K562 (cell line): ENCODE measurements around the gene ODAD2.

Experiments used
- ATF3 ChIP-seq, 2 experiments: fragments of 450-650 bp in 1 of 2; sonication (generic) in 1 of 2; formaldehyde crosslinking in 1 of 2; IDR thresholded peaks in 1 of 2; conservative IDR thresholded peaks in 1 of 2; 2 replicates each; pipeline versions ENCODE4 v1.6.1 to v1.8.1; 2016 to 2023; ENCODE audit warnings: mild to moderate bottlenecking in 2 of 2, moderate library complexity in 2 of 2, inconsistent platforms in 1 of 2, missing genetic modification reagents in 1 of 2
- CBFB ChIP-seq: sonication (generic); formaldehyde crosslinking; IDR thresholded peaks from 2 replicates; pipeline ENCODE4 v1.4.0; 2020; ENCODE audit warnings: mild to moderate bottlenecking, missing genetic modification reagents
- THAP12 ChIP-seq: fragments of 250-450 bp; sonication (Bioruptor Pico); IDR thresholded peaks from 2 replicates; pipeline ENCODE4 v1.9.0; 2021; ENCODE audit warnings: mild to moderate bottlenecking, inconsistent platforms

- TF ChIP-seq THAP12 (CRISPR knock-in tag) (no peak), ATF3 (IDR thresholded peaks at IDR 0.05) (no peak), ATF3 (CRISPR knock-in tag; conservative IDR thresholded peaks at IDR 0.05) (no peak), CBFB (no peak)
These were observed 54.9 kb downstream of the ODAD2 start for GRCh38 chr10:27944005-27944404.
